Neural crest cell (in vitro differentiated cells): Measurements from ENCODE around the gene FBN2. TPM values are rescaled to one million over a fixed set of nuclear protein-coding genes. Genes with fewer than 3 reads are reported as not detected.

Source experiments
- DNase-seq: peaks from one replicate; pipeline ENCODE4 v3.0.0; 2021; ENCODE audit warnings: low read depth, mixed read lengths, low spot score
- H3K27ac Mint-ChIP-seq: one replicate; pipeline ENCODE4 v1.8.0; 2021; ENCODE audit warnings: mild to moderate bottlenecking, mixed read lengths; ENCODE audit not compliant: unreplicated experiment
- H3K27me3 Mint-ChIP-seq: 2 replicates; pipeline ENCODE4 v1.8.0; 2021; ENCODE audit warnings: low read depth, mild to moderate bottlenecking, mixed read lengths
- H3K36me3 Mint-ChIP-seq: 2 replicates; pipeline ENCODE4 v1.8.0; 2021; ENCODE audit warnings: low read depth, mild to moderate bottlenecking, mixed read lengths
- H3K4me1 Mint-ChIP-seq: 2 replicates; pipeline ENCODE4 v1.8.0; 2021; ENCODE audit warnings: mixed read lengths
- H3K4me3 Mint-ChIP-seq: one replicate; pipeline ENCODE4 v1.8.0; 2021; ENCODE audit warnings: mild to moderate bottlenecking, mixed read lengths
- H3K9me3 Mint-ChIP-seq: 2 replicates; pipeline ENCODE4 v1.8.0; 2021; ENCODE audit warnings: mixed read lengths
- total RNA-seq: library from RNA; stranded (reverse); gene quantifications from 2 replicates; pipeline ENCODE4 v1.2.1, GENCODE V29; 2021
- TF ChIP-seq, protein P1 (sequence below): fragments of 200-600 bp; sonication (generic); conservative IDR thresholded peaks from 2 replicates; pipeline ENCODE4 v1.5.0; 2021; ENCODE audit warnings: antibody characterized with exemption, mild to moderate bottlenecking

Gene FBN2
- total RNA-seq, 1 donor from 2014 or later, result 58.3 TPM

DNA sequence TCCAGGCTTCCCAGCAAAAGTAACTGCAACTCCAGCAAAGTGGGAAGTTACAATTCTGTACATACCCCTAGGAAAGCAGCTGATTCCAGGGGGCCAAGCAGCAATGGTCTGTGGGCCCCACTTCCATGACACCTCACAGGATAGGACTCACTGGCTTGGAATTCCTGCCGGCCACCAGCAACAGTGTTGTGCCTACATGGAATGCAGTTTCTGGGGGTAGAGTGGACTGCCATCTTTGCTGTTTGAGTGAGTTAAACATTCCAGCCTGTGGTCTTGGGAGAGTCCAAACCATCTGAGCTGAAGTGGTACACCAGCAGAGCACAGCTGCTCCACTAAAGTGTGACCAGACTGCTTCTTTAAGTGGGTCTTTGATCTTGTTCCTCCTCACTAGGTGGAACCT lies 13.4 kb upstream of the FBN2 start:
- no peaks in the 10 kb centered on the region for H3K4me1 Mint-ChIP-seq
- DNase-seq, result no peak
- H3K27me3 Mint-ChIP-seq, result no peaks in the 10 kb centered on the region
- H3K4me3 Mint-ChIP-seq, result no peak overlapping the region
- H3K9me3 Mint-ChIP-seq, result peaks cover 12% of the 10 kb centered on the region
- H3K36me3 Mint-ChIP-seq, result peaks cover 7% of the 10 kb centered on the region
- TF ChIP-seq, protein P1, sequence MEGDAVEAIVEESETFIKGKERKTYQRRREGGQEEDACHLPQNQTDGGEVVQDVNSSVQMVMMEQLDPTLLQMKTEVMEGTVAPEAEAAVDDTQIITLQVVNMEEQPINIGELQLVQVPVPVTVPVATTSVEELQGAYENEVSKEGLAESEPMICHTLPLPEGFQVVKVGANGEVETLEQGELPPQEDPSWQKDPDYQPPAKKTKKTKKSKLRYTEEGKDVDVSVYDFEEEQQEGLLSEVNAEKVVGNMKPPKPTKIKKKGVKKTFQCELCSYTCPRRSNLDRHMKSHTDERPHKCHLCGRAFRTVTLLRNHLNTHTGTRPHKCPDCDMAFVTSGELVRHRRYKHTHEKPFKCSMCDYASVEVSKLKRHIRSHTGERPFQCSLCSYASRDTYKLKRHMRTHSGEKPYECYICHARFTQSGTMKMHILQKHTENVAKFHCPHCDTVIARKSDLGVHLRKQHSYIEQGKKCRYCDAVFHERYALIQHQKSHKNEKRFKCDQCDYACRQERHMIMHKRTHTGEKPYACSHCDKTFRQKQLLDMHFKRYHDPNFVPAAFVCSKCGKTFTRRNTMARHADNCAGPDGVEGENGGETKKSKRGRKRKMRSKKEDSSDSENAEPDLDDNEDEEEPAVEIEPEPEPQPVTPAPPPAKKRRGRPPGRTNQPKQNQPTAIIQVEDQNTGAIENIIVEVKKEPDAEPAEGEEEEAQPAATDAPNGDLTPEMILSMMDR, result no peak
- no peak overlapping the region for H3K27ac Mint-ChIP-seq

DNA sequence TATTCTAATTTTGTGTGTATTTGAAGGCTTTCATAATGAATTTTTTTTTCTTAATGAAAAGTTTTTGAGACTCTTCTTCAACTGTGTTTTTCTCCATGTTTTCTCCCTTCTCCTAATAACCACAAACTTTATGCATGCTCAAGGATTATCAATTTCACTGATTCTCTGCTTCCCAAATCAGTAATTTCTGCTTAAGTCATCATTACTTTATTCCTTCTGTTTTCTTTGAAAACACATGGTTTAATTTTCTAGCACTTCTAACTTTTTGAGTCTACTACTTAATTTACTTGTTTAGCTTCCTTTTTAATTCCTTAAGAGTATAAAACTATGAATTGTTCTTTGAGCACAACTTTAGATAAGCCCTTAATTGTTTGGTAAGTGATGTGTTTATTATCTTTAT lies 11.5 kb upstream of the FBN2 start:
- peaks cover 14% of the 10 kb centered on the region for H3K9me3 Mint-ChIP-seq

DNA sequence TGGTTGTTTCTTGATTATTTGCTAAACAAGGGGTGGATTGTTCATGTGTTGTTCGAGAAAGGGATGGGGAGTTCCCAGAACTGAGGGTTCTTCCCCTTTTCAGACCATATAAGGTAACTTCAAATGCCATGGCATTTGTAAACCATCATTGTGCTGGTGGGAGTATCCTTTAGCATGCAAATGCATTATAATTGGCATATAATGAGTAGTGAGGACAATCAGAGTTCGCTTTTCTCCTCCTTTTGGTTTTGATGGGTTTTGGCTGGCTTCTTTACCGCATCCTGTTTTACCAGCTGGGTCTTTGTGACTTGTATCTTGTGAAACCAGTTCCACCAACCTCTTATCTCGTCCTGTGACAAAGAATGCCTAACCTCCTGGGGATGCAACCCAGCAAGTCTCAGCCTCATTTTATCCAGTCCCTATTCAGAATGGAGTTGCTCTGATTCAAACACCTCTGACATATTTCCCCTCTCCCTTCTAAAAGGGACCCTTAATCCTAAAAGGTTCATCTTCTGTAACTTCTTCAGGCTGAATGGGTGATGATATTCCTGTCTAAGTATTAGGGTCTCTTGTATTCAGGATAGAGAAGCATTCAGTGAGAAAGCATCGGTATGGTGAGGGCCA lies 8.7 kb upstream of the FBN2 start:
- H3K9me3 Mint-ChIP-seq, result peaks cover 4% of the 10 kb centered on the region
- no peaks in the 10 kb centered on the region for H3K4me1 Mint-ChIP-seq
- no peak overlapping the region for H3K4me3 Mint-ChIP-seq
- H3K36me3 Mint-ChIP-seq, result no peaks in the 10 kb centered on the region
- H3K27ac Mint-ChIP-seq, result no peak overlapping the region
- H3K27me3 Mint-ChIP-seq, result no peaks in the 10 kb centered on the region
- no peak for DNase-seq
- TF ChIP-seq, protein P1, result no peak

More for the DNA sequence above, 11.5 kb upstream of the FBN2 start:
- Mint-ChIP-seq H3K27ac (no peak overlapping the region), H3K4me1 (no peaks in the 10 kb centered on the region), H3K4me3 (no peak overlapping the region), H3K36me3 (peaks cover 7% of the 10 kb centered on the region), H3K27me3 (no peaks in the 10 kb centered on the region)
- TF ChIP-seq, protein P1, result no peak
- no peak for DNase-seq

DNA sequence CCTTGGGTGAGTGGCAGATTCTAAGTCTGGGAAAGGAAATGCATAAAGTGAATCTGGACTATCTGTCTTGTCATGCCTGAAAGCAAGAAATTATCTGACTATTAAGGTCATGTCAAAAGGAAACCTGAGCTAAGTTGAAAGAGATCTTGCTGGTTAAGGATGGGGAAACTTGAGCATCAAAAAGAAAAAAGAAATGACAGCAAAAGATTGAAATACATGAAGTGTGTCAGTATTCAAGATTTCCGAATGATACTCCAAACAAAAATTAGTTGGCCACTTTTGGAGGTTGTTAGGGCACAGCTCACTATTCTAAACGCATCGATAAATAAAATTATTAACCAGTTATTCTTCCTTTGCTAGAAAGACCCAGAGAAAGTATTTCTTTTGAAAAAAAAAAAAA lies 3.3 kb upstream of the FBN2 start:
- Mint-ChIP-seq H3K9me3 (peaks cover under 1% of the 10 kb centered on the region), H3K4me3 (no peak overlapping the region), H3K4me1 (peaks cover 2% of the 10 kb centered on the region), H3K36me3 (no peaks in the 10 kb centered on the region), H3K27me3 (peaks cover 4% of the 10 kb centered on the region), H3K27ac (no peak overlapping the region)
- TF ChIP-seq, protein P1, result no peak
- DNase-seq, result no peak

DNA sequence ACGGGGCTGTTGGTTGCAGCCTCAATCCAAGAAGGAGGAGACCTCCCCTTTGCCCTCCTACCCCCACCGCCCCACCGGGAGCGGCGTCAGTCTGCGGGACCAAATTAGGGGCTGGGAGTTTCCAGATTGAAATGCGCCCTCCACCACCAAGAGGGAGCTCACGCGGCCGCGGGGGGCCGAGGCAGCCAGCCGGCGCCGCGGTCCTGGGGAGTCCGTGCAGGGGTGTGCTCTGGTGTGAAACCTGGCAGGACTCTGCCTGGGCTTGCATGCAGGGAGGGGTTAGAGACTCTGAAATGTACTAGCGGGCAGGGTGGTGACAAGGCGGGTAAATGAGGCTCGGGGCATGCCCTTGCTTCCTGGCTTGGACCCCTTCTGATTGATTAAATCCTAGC lies 989 bp upstream of the FBN2 start:
- Mint-ChIP-seq H3K4me1 (peaks cover 21% of the 10 kb centered on the region), H3K36me3 (no peaks in the 10 kb centered on the region), H3K4me3 (peak overlapping the region; percentile 93), H3K27ac (no peak overlapping the region), H3K9me3 (no peaks in the 10 kb centered on the region), H3K27me3 (peaks cover 8% of the 10 kb centered on the region)
- DNase-seq, result peak; percentile 21
- TF ChIP-seq, protein P1, result no peak
